Nephron (organoid): ENCODE results near the gene DIO3.

Experiments
- H3K27ac Mint-ChIP-seq, 3 experiments: 2 replicates each; pipeline ENCODE4 v1.8.0; 2020; ENCODE audit warnings: mixed read lengths in 3 of 3, mild to moderate bottlenecking in 2 of 3, moderate library complexity in 1 of 3
- H3K27me3 Mint-ChIP-seq: 2 replicates; pipeline ENCODE4 v1.8.0; 2021; ENCODE audit warnings: low read depth, mild to moderate bottlenecking, moderate library complexity, mixed read lengths
- H3K36me3 Mint-ChIP-seq: 2 replicates; pipeline ENCODE4 v1.8.0; 2020; ENCODE audit warnings: low read depth, mixed read lengths
- H3K4me1 Mint-ChIP-seq: 2 replicates; pipeline ENCODE4 v1.8.0; 2020; ENCODE audit warnings: mixed read lengths
- H3K4me3 Mint-ChIP-seq, 3 experiments: 2 replicates each; pipeline ENCODE4 v1.8.0; 2020; ENCODE audit warnings: mild to moderate bottlenecking in 3 of 3, mixed read lengths in 3 of 3, moderate library complexity in 2 of 3
- H3K9me3 Mint-ChIP-seq: 2 replicates; pipeline ENCODE4 v1.8.0; 2020; ENCODE audit warnings: mixed read lengths
- TF ChIP-seq, protein P1 (sequence below), 3 experiments: fragments of 200-600 bp; sonication (generic); IDR thresholded peaks; one replicate each; pipeline ENCODE4 v1.5.0; 2021; ENCODE audit warnings: antibody characterized with exemption in 3 of 3; ENCODE audit not compliant: unreplicated experiment in 3 of 3

Gene DIO3

DNA sequence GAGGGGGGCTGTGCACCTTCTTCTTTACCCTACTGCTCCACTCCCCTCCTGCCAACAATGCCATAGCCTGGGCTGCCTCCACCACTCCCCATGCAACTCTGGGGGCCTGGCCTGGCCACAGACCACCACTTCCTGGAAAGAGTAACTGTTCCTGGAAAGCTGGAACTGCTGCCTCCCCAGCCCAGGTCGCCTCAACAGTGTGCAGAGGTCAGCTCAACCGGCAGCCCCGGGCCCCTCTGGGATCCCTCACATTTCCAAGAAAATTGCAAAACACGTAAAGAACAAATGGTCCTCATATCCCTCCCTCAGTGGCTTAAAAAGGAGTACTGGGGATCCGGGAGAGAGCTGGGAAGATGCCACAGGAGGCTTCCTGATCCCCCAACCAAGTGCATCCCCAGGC, 22.4 kb upstream of the DIO3 start:
- Mint-ChIP-seq H3K4me1 (peaks cover 5% of the 10 kb centered on the region), H3K27ac (no peak overlapping the region), H3K4me3 (no peak overlapping the region), H3K36me3 (no peaks in the 10 kb centered on the region), H3K9me3 (peaks cover 5% of the 10 kb centered on the region), H3K27me3 (peaks cover 8% of the 10 kb centered on the region)
- TF ChIP-seq, protein P1, sequence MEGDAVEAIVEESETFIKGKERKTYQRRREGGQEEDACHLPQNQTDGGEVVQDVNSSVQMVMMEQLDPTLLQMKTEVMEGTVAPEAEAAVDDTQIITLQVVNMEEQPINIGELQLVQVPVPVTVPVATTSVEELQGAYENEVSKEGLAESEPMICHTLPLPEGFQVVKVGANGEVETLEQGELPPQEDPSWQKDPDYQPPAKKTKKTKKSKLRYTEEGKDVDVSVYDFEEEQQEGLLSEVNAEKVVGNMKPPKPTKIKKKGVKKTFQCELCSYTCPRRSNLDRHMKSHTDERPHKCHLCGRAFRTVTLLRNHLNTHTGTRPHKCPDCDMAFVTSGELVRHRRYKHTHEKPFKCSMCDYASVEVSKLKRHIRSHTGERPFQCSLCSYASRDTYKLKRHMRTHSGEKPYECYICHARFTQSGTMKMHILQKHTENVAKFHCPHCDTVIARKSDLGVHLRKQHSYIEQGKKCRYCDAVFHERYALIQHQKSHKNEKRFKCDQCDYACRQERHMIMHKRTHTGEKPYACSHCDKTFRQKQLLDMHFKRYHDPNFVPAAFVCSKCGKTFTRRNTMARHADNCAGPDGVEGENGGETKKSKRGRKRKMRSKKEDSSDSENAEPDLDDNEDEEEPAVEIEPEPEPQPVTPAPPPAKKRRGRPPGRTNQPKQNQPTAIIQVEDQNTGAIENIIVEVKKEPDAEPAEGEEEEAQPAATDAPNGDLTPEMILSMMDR (IDR thresholded peaks at IDR 0.05; ENCODE audit: unreplicated experiment in 3 of 3) = no peak

DNA sequence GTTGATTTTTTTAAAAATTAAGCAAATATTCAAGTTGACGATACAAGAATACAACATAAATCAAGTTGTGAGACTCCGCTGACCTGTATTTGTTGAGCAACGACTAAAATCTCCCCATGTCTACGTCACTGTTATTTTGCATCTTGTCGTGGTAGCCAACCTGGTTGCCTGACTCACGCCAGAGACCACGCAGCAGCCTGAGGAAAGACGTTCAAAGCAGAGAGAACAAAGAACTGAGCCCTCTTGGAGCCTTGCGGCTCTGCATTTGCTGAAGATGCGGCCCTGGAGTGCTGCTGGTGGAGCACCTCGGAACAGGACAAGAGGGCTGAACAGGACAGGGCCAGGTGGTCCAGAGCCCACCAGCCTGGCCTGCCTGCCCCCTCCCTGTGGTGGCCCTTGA, 21.4 kb upstream of the DIO3 start:
- peaks cover 11% of the 10 kb centered on the region for H3K27me3 Mint-ChIP-seq
- no peaks in the 10 kb centered on the region for H3K36me3 Mint-ChIP-seq
- peaks cover 5% of the 10 kb centered on the region for H3K4me1 Mint-ChIP-seq
- H3K27ac Mint-ChIP-seq = no peak overlapping the region
- TF ChIP-seq, protein P1 (IDR thresholded peaks at IDR 0.05; ENCODE audit: unreplicated experiment in 3 of 3) = no peak
- peaks cover 6% of the 10 kb centered on the region for H3K9me3 Mint-ChIP-seq
- H3K4me3 Mint-ChIP-seq = no peak overlapping the region

DNA sequence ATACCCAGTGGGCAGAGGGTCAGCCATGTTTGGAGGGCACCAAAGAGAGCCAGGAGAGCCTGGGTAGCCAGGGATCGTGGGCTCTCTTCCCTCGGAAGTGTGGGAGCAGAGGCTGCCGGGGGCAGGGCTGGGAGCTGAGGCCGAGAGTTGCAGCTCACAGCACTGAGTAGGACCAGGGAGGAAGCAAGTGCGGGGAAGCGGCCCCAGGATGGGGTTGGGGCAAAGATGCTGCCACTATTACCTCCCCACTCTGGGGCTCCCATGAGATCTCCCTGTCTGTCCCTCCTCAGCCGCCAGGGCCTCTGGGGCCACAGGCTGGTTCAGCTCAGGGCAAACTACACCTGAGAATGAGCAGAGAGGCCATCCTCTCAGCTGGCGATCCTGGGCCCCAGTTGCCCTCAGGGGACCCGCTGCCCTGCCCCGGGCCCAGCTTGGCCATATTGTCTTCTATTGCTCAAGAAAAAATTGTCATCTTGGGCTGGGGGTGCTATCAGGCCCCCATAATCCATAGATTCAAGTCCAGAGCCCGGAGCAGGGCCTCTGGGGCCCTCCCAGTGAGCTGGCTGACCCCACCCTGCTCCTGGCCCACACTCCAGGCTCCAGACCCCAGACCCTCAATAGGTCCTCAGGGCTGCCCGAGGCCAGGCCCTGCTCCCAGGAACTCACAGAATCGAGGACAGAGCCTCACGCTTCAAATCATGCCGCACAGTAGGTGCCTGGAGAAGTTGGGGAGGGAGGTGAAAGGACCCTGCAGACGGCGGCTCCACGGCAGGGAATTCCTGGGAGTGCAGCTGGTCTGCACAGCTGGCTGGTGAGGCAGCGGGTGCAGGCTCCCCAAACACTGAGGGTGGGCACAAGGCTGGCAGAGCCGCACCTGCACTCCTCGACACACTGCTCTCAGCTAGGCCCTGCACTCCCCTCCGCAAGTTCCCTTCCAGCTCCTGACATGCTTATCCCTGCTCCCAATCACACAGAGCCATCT, 20.5 kb upstream of the DIO3 start:
- H3K9me3 Mint-ChIP-seq = peaks cover 8% of the 10 kb centered on the region
- no peak overlapping the region for H3K4me3 Mint-ChIP-seq
- TF ChIP-seq, protein P1 (IDR thresholded peaks at IDR 0.05; ENCODE audit: unreplicated experiment in 3 of 3) = no peak
- no peaks in the 10 kb centered on the region for H3K36me3 Mint-ChIP-seq
- peaks cover 15% of the 10 kb centered on the region for H3K27me3 Mint-ChIP-seq
- no peak overlapping the region for H3K27ac Mint-ChIP-seq
- peaks cover 5% of the 10 kb centered on the region for H3K4me1 Mint-ChIP-seq

DNA sequence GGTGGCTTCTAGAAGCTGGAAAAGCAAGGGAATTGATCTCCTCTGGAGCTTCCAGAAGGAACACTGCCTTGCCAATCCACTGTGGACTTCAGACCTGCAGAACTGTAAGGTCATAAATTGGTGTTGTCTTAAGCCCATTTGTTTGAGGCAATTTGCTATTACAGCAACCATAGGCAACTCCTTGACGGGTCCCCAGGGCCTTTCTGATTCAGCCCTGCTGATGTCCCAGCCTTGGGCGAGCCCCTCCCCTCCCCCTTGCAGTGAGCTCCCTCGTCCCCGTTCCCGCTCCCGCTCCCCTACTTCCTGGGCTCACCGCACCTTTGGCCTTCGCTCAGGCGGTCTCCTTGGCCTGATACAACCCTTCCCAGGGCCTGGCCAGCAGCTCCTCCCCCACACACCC, 18.9 kb upstream of the DIO3 start:
- Mint-ChIP-seq H3K9me3 (peaks cover 13% of the 10 kb centered on the region), H3K27me3 (peaks cover 24% of the 10 kb centered on the region), H3K36me3 (no peaks in the 10 kb centered on the region), H3K4me1 (peaks cover 5% of the 10 kb centered on the region), H3K27ac (no peak overlapping the region), H3K4me3 (no peak overlapping the region)
- TF ChIP-seq, protein P1 (IDR thresholded peaks at IDR 0.05; ENCODE audit: unreplicated experiment in 3 of 3) = no peak

DNA sequence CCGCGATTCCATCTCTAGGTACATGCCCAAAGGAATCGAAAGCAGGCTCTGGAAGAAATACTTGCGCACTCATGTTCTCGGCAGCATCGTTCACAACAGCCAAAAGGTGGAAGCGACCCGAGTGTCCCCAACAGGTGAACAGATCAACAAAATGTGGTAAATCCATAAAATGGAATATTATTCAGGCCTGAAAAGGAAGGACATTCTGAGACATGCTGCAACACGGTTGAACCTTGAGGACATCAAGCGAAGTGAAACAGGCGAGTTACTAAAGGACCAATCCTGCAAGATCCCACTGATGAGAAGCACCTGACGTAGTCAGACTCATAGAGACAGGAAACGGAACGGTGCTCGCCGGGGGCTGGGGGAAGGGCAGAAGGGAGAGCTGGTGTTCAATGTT, 17.5 kb upstream of the DIO3 start:
- H3K9me3 Mint-ChIP-seq = peaks cover 13% of the 10 kb centered on the region
- no peak overlapping the region for H3K27ac Mint-ChIP-seq
- H3K27me3 Mint-ChIP-seq = peaks cover 20% of the 10 kb centered on the region
- H3K36me3 Mint-ChIP-seq = no peaks in the 10 kb centered on the region
- TF ChIP-seq, protein P1 (IDR thresholded peaks at IDR 0.05; ENCODE audit: unreplicated experiment in 3 of 3) = no peak
- peaks cover 5% of the 10 kb centered on the region for H3K4me1 Mint-ChIP-seq
- no peak overlapping the region for H3K4me3 Mint-ChIP-seq

DNA sequence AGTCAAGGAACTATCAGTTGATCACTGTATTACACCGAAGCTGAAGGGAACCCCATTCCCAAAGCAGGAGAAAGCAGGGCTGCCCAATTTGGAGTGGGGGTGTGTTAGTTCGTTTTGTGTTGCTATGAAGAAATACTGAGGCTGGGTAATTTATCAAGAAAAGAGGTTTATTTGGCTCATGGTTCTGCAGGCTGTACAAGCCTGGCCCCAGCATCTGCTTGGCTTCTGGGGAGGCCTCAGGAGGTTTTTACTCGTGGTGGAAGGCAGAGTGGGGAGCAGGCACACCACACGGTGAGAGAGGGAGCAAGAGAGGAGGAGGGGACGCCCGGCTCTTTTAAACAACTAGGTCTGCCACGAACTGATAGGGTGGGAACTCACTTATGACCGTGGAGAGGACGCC, 16.7 kb upstream of the DIO3 start:
- no peak overlapping the region for H3K4me3 Mint-ChIP-seq
- no peak overlapping the region for H3K27ac Mint-ChIP-seq
- peaks cover 5% of the 10 kb centered on the region for H3K4me1 Mint-ChIP-seq
- peaks cover 13% of the 10 kb centered on the region for H3K9me3 Mint-ChIP-seq
- no peaks in the 10 kb centered on the region for H3K36me3 Mint-ChIP-seq
- H3K27me3 Mint-ChIP-seq = peaks cover 24% of the 10 kb centered on the region
- TF ChIP-seq, protein P1 (IDR thresholded peaks at IDR 0.05; ENCODE audit: unreplicated experiment in 3 of 3) = no peak
